ENCODE results near the gene VSTM4. TPM values are rescaled to one million over a fixed set of nuclear protein-coding genes. Genes with fewer than 3 reads are reported as not detected.

The VSTM4 gene
- total and polyA plus RNA-seq, 11 donors: 5.6 to 22.1 (median 15.8) TPM

DNA sequence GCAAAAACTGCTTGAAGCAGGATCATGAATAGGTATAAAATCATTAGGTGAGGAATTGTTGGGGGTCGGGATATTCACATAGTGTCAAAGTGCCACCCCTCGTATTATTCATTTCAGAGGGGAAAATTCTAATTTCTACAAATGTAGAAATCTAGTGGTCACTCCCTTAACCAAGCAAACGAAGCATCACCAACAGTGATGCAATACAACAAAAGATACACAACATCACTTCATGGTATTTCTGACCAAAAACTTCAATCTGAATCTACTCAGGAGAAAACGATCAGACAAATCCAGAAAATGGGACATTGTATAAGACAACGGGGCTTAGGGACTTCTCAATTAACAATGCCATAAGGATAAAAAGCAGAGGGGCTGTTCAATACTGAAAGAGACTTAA lies 44.8 kb upstream of the VSTM4 start:
- no peak for ATAC-seq
- H3K4me1 ChIP-seq: peaks cover 0 to 7% (median 0%) of the 10 kb centered on the region in 12 donors
- 91 to 95% (median 94%) methylated on average over 5 of the region's 5 CpGs for WGBS, 4 donors
- H3K9me3 ChIP-seq: no peaks in the 10 kb centered on the region
- H3K36me3 ChIP-seq: peaks cover 0 to 35% (median 9%) of the 10 kb centered on the region in 9 donors
- TF ChIP-seq, protein P1, sequence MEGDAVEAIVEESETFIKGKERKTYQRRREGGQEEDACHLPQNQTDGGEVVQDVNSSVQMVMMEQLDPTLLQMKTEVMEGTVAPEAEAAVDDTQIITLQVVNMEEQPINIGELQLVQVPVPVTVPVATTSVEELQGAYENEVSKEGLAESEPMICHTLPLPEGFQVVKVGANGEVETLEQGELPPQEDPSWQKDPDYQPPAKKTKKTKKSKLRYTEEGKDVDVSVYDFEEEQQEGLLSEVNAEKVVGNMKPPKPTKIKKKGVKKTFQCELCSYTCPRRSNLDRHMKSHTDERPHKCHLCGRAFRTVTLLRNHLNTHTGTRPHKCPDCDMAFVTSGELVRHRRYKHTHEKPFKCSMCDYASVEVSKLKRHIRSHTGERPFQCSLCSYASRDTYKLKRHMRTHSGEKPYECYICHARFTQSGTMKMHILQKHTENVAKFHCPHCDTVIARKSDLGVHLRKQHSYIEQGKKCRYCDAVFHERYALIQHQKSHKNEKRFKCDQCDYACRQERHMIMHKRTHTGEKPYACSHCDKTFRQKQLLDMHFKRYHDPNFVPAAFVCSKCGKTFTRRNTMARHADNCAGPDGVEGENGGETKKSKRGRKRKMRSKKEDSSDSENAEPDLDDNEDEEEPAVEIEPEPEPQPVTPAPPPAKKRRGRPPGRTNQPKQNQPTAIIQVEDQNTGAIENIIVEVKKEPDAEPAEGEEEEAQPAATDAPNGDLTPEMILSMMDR (IDR thresholded peaks at IDR 0.05): no peak
- TF ChIP-seq POLR2A (IDR thresholded peaks at IDR 0.05): no peak
- intact Hi-C loops (cut with DNase I): loop anchor here (2.0 to 10.0 kb wide), 9 partner anchors 48 to 605 kb away; no protein-coding TSS in a partner anchor
- no peaks in the 10 kb centered on the region for H3K27me3 ChIP-seq
- DNase-seq: no peak
- no peak overlapping the region for H3K4me3 ChIP-seq
- no peak overlapping the region for H3K27ac ChIP-seq

DNA sequence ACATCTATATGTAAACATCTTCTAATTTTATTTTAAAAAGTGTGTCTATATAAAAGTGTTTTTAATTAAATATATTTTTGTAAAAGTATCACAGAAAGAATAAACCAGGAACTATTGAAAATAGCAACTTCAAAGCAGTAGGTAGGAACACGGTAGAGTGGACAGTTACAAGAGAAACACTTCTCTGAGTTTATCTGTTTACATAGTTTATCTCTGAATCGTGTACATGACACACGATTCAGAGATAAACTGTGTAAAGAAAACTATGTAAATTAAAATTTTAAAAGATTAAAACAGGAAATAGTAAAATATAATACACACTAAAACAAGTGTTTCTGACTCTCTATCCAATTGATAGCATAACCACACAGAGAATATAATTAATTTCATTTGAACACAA lies 43.6 kb upstream of the VSTM4 start:
- Histone ChIP-seq H3K36me3 (peaks cover 0 to 35% (median 9%) of the 10 kb centered on the region in 9 donors), H3K4me3 (no peak overlapping the region), H3K27me3 (no peaks in the 10 kb centered on the region), H3K4me1 (peaks cover 0 to 7% (median 0%) of the 10 kb centered on the region in 12 donors), H3K9me3 (no peaks in the 10 kb centered on the region), H3K27ac (no peak overlapping the region)
- ATAC-seq (no peak), DNase-seq (no peak)
- intact Hi-C loops (cut with DNase I): no loop called here
- TF ChIP-seq, protein P1 (IDR thresholded peaks at IDR 0.05): no peak
- TF ChIP-seq POLR2A (IDR thresholded peaks at IDR 0.05): no peak
- 66 to 72% (median 68%) methylated on average over 3 of the region's 3 CpGs for WGBS, 4 donors

DNA sequence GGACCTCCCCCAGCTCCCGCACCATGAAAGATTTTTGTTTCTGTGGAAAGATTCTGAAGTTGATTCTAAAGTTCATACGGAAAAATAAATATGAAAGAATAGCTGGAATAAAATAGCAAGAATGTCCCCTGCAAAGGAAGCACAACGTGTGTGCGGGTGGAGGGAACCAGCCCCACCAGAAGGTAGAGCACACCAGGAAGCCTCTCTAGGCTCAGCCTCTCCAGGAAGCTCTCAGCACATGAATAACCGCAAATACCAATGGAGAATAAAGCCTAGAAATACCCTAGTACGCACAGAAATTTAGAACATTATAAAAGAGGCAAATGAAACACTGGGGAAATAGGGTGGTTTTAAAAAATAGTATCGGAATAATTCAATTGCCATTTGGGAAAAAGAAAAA lies 43.1 kb upstream of the VSTM4 start:
- H3K27ac ChIP-seq: no peak overlapping the region

DNA sequence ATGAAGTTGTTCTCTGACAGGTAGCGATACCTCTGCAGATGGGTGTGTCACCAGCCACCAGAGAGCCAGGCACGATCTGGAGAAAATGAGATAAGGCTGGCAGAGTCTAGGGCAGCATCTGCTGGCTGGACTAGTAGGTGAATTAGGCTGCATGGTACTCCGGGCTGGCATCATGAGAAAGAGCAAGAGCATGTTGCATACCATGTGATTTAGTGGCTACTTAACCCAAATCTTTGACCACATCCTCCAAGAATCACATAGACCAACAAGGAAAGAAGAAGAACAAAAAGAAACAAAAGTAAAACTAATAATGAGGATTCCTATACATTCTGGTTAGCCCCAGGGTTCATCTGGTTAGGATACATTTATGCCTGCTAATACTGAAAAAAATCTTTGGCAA lies 41.9 kb upstream of the VSTM4 start:
- Histone ChIP-seq H3K27me3 (no peaks in the 10 kb centered on the region), H3K4me3 (no peak overlapping the region), H3K9me3 (no peaks in the 10 kb centered on the region), H3K4me1 (peaks cover 0 to 7% (median 0%) of the 10 kb centered on the region in 12 donors), H3K27ac (no peak overlapping the region), H3K36me3 (peaks cover 0 to 31% (median 9%) of the 10 kb centered on the region in 9 donors)
- intact Hi-C loops (cut with DNase I): loop anchor here in 1 of 10 donors (2.0 kb wide), 1 partner anchor 74 kb away; no protein-coding TSS in a partner anchor
- TF ChIP-seq, protein P1 (IDR thresholded peaks at IDR 0.05): no peak
- TF ChIP-seq POLR2A (IDR thresholded peaks at IDR 0.05): no peak
- WGBS, 4 donors: 87 to 92% (median 88%) methylated on average over 3 of the region's 3 CpGs
- DNase-seq (no peak), ATAC-seq (no peak)

More for the DNA sequence above, 43.1 kb upstream of the VSTM4 start:
- ATAC-seq: no peak
- H3K27me3 ChIP-seq: no peaks in the 10 kb centered on the region
- TF ChIP-seq, protein P1 (IDR thresholded peaks at IDR 0.05): no peak
- no peak for TF ChIP-seq POLR2A (IDR thresholded peaks at IDR 0.05)
- H3K4me3 ChIP-seq: no peak overlapping the region
- 79 to 86% (median 85%) methylated on average over 7 of the region's 7 CpGs for WGBS, 4 donors
- H3K36me3 ChIP-seq: peaks cover 0 to 35% (median 9%) of the 10 kb centered on the region in 9 donors
- intact Hi-C loops (cut with DNase I): no loop called here
- no peak for DNase-seq
- peaks cover 0 to 7% (median 0%) of the 10 kb centered on the region in 12 donors for H3K4me1 ChIP-seq
- H3K9me3 ChIP-seq: no peaks in the 10 kb centered on the region

Data from heart left ventricle (tissue), 16 donors.